HG03565 (cell line): ENCODE measurements around the gene JAKMIP1.
A peak's percentile ranks its signal among the peaks of the same experiment; 100 is the strongest.

Experiments
- ATAC-seq: cut with Tn5 transposase; IDR thresholded peaks from one replicate; pipeline ENCODE4 v1.9.1; 2021; ENCODE audit warnings: mild to moderate bottlenecking, moderate library complexity; ENCODE audit not compliant: unreplicated experiment

Gene JAKMIP1

DNA sequence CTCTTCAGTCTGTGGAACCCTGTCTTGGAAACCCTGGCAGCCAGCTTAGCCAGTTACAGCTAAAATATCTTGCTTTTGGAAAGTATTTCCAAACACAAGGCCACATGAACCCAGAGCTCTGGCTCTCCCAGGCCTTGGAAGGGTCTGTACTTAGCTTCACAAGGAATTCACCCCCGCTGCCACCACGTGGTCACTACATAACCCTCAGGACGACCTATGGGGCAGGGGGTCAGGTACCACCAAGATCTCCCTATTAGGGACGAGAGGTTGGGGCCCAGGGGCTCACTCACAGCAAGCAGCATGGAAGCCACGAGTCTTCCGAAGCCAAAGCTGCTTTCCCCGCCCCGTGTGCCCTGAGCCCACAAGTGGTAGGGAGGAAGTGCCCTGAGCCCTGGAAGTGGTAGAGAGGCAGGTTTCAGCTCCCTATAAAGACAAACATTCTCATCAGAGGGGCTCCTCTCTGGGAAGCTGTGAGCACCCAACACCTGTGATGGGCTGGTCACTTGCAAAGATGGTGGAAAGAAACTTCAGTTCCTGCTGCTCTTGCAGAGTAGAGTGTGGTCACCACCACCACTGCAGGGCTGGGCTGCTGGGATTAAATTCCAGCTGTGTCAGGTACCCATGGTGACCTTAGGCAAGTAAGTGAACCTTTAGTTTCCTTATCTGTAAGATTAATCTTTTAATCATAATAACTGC is 4.7 kb upstream of the JAKMIP1 start:
- no peak for ATAC-seq

DNA sequence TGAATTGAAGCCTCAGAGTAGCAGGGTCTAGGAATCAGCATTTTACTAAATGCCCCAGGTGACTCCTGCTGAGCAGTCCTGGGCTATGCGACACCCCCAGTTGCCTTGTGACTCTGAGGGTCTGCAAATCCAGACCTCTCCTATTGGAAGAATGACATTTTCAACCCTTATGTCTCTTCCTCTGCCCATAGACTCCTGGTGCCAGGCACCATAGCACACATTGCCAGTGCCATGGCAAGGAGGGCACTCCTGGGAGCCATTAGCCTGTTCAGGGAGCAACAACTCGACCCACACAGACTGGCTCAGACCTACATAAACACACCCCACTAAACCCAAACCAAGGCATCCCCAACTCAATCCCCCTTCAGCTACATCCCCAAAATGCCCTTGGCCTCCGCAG is 3.7 kb upstream of the JAKMIP1 start:
- no peak for ATAC-seq

DNA sequence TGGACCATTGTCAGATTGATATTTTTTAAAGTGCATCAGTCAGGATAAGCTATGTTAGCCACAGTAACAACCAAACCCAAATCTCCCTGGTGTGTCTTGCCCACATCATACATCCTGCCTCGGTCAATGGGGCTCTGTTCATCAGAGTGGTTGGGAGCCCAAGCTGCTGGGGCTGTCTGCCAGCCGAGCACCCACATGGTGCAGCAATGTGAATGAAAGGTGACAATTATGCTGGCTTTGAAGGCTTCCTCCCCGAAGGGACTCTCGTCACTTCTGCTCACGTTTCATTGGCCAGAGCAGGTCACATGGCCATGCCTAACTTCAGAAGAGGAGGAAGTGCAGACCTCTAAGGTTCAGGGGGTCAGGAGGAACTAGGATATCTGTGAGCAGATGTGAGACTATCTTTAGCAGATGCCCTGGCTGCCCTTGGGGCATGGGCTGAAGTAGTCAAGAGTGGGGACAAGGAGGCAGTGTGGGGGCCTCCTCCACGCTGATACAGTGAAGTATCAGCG is 1.3 kb upstream of the JAKMIP1 start:
- peak; percentile 39 for ATAC-seq

DNA sequence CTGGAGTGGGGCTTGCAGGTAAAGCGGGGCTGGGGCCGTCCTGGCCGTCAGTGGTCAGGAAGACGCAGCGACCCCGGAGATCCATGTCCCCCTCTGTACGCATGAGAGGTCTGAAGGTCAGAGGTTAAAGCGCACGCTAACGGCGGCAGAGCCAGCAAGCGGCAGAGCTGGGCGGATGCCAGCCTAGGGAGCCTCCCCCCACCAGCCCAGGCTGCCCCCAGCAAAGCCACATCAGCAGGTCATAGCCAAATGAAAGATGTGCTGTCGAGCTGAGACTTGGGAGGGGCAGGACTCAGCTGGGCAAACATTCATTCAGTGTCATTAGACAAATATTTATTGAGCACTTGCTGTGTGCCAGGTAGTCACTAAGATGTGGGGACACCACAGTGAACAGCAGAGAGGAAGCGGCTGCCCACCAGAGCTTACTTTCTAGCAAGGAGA is 593 bp upstream of the JAKMIP1 start:
- ATAC-seq, result no peak

DNA sequence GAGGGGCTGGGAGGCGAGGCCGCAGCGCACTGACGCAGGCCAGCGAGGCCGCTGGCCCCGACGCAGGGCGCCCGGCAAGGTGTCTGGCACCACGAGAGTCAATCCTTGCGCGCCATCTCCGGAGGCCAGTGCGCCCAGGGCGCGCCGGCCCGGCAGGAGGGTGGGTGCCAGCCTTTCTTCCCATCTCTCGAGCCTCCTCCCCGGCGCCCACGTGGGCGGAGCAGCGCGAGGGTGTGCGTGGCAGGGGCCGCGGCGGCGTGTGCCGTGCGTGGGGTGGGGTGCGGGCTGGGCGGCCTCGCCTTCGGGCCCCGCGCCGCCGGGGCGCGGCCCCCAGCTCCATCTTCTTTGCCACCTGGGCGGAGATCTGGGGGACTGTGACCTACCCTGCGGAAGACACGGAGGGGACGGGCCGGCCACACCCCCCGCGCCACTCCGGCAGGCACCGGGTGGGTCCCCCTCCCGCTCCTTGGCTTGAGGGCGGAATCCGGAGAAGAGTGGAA is 877 bp downstream of the JAKMIP1 start:
- ATAC-seq, result no peak

DNA sequence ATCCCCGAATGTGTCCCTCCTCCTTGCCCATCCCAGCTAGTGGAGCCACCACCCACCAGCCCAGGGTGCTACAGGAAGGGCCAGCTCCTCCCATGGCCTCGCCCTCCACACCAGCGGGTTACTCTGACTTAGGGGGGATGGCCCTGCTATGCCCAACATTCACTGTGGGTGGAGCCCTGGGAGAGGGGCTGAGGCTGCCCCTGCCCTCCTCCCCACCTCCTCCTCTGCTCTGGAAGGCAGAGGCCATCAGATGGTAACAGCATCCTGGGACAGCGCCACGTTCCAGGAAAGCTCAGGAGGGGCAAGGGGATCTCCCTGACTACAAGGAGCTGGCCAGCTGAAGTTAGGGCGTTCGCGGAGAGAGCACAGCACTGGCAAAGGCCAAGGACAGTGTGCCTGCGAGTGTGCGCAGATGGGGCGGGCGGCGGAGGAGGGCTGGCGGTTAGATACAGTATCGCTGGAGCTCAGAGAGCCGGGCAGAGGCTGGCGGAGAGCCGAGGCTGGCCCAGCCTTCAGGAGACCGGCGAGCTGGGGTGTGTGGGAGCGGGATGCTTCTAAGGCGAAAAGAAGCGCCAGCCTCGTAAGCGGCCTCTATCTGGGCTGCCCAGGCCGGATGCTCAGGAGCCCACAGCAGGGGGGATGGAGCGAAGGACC is 1.5 kb downstream of the JAKMIP1 start:
- ATAC-seq, result no peak

DNA sequence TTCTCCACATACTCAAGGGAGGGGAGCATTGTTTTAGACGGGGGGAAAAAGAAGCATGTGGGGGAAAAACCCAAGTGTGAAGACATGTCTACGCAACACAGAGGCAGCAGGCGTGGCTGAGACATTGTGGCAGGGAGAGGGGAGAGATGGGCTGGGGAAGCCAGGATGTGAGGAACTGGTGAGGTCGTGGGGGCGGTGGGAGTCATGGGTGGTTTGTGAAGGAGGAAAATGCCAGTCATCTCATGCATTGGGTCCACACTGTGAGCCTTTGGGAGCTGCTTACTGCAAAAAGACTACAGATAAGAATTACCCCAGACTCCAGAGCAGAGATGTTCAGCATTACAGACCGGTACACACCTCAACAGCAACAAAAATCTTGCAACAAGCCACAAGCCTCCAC is 2.1 kb downstream of the JAKMIP1 start:
- ATAC-seq, result no peak

DNA sequence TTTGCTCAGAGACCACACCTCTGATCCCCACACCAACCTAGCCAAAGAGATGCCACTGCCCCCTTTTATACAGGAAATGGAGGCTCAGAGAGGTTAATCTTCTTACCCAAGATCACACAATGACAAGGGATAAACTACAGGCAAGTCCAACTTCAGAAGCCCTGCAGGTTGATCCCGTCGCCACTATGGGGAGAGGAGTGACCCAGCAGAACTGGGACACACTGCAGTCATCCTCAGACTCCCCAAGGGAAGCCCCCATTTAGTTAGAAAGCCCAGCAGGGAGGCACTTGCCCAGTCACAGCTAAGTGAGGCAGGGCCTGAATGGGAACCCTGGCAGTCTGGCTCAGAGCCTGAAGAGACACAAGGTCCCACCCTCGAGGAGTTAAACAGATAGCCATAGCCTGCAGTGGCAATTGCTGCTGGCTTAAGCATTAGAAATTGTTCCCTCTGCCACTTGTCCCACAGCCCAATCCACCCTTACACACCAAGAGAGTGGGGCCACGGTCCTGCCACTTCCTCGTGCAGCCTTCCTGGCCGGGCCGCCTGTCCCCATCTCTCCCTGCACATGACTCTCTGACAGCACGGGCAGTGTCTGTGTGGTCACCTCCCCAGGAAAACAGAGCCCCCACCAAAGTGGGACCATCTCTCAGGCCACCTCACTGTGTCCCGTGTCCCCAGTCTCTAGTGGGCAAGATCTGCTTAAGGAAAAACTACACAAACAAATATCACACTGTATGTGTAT is 2.7 kb downstream of the JAKMIP1 start:
- no peak for ATAC-seq

DNA sequence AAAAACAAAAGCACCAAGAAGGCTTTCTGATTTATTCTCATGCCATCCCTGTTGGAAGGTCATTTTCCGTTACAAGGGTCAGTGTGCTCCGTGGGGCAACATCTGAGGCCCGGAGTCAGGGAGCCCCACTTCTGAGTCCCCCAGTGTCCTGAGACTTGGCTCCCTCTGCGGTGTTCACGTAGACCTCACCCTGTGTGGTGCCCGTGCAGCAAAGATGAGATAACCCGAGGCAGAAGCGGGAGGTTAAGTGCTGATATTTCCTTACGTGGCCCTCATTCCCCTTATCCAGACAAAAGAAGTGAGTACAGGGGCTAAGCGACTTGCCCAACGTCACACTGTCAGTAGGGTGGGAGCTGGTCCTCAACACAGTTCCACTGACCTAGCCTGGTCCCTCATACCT is 3.5 kb downstream of the JAKMIP1 start:
- ATAC-seq, result no peak

DNA sequence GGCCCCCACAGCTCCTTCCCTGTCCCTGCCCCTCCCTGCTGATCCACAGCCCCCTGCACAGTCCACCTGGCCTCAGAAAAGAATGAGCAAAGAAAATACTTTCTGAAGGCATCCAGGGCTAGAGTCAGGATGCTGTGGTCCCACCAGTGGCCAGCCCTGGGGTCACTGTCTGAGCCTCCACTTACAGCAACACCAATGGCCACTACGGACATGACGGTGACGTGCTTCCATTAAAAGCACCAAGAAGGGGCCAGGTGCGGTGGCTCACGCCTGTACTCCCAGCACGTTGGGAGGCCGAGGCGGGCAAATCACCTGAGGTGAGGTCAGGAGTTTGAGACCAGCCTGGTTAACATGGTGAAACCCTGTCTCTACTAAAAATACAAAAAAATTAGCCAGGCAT is 4.0 kb downstream of the JAKMIP1 start:
- no peak for ATAC-seq

DNA sequence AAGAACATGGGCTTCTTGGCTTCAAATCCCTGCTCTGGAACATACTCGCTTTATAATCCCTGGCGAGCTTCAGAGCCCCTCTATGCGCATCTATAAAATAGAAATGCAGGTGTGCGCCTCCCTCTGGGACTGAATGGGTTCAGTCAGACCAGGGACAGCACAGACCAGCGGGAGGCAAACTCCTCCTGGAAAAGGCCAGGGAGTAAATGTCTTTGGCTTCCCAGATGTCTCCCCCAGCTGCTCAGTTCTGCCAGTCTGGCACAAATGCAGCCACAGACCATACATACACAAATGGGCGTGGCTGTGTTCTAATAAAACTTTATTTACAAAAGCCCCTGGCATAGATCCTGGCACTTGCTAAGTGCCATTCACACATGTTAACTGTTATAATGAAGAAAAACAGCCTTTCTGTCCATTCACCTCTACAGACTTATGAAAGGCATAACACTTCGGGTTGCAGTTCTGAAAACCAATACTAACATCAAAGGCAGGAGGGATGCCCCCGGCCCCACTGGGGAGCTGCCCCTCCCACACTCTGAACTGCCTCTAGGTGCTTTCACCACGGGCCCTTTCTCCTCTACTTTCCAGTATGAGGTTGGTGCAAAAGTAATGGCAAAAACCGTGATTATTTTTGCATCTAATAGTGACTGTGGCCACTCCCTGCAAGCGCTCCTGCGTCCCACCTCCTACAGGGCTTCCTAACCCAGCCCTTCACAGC is 4.6 kb downstream of the JAKMIP1 start:
- ATAC-seq, result no peak

DNA sequence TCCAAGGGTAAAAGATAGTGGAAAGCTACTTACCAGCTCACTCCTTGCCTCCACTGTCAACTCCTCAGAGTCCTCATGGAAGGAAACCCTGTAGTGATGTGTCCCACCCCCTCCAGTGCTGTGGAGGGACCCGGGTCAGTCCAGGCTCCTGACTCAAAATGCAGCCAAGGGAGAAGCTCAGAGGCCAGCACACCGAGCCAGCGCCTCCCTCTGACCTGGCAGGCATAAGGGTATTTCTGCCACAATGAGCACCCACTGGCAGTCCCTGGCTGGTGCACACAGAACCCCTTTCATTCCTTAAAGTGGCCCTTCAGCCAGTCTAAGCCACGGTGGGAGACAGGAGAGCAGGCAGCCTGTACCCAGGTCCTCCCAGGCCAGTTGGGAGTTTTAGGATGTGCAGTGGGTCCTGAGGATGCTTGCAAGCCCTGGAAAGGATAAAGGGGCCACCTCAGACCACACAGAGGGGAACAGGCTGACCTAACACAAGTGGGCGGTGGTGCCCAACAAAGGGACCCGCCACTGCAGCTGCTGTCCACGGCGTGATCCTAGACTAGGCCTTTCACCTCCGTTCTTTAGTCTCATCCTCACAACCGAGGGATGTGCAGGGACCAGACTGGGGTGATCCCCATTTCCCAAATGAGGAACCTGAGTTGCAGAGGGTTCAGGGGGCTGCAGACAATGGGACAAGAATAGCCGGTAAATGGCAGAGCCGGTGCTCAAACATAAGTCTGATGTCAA is 5.7 kb downstream of the JAKMIP1 start:
- ATAC-seq, result no peak

DNA sequence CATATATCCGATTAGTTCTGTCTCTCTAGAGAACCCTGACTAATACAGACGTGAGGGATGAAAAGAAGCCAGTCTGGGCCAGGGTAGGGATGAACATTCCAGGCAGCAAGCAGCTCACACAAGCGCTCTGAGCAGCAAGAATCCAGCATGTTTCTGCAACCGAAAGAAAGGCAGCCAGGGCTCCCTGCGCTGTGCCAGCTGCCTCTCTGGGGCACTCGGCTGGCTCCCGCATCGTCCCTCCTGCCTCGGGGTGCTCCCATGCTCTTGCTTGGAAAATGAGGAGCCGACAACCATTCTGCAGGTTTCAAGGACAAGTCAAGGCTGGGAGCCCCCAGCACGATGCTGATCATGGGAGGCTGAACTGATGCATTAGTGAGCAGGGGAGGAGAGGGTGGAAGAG is 7.0 kb downstream of the JAKMIP1 start:
- ATAC-seq, result no peak

DNA sequence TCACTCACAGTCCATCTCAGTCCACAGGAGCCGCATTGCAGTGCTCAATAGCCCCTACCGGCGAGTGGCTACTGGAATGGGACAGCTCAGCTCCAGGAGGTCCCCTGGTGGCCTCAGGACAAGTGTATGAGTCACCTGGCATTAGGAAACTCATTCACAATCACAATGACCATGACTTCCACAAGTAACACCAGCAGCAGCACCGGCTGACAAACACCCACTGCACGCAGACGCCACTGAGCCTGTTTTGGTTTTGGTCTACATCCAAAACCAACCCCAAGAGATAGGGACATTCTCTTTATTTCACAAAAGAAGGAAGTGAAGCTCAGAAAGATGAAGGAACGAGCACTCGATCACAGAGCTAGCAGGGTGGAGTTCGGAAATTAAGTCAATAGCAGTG is 8.1 kb downstream of the JAKMIP1 start:
- ATAC-seq, result no peak

DNA sequence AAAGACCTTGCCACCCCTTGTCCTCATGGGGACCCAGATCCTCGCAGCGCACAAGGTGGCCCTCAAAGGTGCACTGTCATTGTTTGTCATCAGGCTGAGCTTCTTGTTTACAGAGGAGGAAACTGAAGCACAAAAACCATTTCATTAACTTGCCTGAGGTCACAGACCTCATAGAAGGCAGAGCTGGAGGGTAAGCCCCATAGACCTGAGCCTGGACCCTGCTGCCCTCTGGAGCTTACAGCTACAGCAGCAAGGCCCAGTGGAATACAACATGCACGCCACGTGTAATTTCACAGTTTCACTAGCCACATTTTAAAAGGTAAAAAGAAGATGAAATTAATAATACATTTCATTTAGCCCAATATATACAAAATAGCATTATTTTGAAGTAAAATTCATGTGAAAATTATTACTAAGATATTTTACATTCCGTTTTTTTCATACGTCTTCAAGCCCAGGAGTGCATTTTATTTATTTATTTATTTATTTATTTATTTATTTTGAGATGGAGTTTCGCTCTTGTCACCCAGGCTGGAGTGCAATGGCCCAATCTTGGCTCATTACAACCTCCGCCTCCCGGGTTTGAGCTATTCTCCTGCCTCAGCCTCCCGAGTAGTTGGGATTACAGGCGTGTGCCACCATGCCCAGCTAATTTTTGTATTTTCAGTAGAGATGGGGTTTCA is 8.8 kb downstream of the JAKMIP1 start:
- no peak for ATAC-seq

DNA sequence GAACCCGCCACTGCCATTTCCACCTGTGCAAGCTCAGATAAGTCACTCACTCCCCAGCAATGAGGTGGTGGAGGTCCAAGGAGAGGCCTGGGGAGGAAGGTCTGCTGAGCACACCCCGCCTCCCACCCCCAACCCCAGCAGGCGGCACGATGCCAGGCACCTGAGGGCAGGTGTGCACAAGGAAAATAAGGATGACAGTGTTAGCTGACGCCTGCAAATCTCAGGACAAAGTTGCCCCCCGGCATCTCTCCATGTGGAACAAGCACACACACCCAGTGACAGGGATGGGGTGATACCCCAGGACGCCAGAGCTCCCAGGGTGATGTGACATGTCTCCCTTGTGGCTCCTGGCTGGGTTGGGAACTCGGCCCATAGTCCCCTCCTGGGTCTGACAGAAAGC is 9.9 kb downstream of the JAKMIP1 start:
- ATAC-seq, result no peak

DNA sequence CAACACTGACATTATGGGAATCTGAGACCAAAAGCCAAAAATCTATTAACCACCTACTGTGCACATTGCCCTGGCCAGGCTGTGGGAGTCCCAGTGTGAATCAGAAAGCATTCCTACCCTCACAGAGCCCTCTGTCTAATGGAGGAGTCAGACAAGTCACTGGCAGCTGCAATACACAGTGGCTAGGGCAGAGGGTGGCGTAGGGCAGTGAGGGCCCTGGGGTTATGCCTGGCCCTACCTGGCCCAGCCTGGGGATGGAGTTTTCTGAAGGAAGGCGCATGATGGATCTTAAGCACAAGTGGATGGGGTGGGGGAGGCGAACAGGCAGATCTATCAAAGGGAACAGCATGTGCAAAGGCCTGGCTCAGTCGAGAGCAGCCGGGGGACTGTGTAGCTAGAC is 10.8 kb downstream of the JAKMIP1 start:
- ATAC-seq, result no peak

DNA sequence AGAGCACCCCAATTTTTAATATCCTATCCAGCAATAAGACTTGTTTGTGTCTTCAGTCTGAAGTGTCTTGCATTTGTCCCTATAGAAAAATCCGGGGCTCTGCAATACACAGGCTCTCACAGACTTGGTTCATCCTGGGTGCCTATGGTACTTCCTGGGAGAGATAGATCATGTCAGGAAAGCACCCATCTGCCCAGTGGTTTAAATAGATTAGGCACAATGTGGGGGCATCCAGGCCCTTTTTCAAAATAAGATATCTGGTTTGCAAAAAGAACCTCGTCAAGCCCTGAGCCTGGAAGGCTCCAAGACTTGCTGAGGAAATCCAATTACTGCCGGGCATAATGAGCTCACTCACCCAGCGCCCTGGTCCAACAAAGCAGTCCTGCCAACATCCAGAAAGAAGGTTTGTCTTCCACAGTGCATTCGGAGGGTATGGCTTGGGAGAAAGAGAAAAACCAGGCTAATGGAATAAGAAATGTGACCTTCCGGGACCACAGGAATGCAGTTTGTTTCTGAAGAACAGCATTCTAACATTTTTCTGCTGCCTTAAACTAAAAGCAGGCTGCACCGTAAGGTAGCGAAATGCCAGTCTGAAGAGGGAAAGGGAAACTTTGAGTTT is 11.6 kb downstream of the JAKMIP1 start:
- ATAC-seq, result no peak

DNA sequence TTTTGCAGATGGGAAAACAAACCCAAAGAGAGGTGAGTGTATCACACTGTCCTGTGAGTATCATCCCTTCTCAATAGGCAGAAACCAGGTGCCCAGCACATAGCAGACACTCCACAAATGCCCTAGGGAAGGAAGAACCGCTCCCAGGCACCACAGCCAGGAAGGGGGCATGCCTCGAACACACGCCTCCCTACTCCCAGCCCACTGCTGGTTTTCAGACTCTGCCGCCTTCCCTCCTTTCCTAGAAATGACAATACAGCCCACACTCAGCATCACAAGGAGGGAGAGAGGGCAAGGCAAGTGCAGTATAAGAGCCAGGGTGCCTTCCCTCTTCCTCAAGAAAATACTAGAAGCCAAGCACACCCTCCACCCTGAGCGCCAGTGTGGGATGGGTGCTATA is 16.2 kb downstream of the JAKMIP1 start:
- ATAC-seq, result no peak
